HG03571 (cell line): ENCODE results near the gene KCNG4.

Experiments
- ATAC-seq: cut with Tn5 transposase; IDR thresholded peaks from one replicate; pipeline ENCODE4 v1.9.1; 2021; ENCODE audit not compliant: unreplicated experiment

KCNG4 gene, protein sequence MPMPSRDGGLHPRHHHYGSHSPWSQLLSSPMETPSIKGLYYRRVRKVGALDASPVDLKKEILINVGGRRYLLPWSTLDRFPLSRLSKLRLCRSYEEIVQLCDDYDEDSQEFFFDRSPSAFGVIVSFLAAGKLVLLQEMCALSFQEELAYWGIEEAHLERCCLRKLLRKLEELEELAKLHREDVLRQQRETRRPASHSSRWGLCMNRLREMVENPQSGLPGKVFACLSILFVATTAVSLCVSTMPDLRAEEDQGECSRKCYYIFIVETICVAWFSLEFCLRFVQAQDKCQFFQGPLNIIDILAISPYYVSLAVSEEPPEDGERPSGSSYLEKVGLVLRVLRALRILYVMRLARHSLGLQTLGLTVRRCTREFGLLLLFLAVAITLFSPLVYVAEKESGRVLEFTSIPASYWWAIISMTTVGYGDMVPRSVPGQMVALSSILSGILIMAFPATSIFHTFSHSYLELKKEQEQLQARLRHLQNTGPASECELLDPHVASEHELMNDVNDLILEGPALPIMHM

DNA sequence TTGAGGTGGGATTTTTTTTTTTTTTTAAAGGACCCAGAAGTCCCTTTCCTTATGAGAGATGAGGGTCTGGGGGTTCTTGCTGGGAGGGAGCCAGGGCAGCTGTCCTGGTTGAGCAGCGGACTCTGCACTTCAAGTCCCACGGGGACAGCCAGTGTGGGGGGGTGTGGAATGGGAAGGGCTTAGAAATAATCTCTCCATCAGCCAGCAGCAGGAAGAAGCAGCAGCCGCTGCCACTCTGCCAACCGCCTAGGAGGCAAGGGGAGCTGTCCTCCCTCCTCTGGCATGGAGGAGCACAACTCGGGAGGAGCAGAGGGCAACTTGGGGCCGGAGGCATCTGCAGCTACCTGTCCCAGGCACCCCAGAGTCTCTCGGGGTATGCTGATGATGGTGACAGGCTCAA, at the start of gene KCNG4:
TSS of gene KCNG4 (minus strand) at position 104 of the 400 bp plus-strand sequence. CDS start 2,527 bp downstream, outside the sequence.
- no peak for ATAC-seq

DNA sequence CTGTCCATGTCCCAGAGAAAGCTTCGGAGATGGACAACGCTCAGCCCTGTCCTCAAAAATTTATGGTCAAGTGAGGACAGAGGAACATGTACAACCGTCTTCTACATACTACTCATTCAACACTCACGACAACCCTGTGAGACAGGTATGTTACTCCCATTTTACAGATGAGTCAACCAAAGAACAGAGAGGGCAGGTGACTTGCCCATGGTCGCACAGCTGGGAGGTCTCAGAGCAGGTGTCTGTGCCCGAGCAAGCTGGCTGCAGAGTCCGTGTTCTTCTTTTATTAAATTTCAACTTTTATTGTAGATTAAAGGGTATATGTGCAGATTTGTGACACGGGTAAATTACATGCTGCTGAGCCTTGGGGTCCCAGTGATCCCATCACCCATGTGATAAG, 49.1 kb upstream of the KCNG4 start:
- ATAC-seq, result no peak

DNA sequence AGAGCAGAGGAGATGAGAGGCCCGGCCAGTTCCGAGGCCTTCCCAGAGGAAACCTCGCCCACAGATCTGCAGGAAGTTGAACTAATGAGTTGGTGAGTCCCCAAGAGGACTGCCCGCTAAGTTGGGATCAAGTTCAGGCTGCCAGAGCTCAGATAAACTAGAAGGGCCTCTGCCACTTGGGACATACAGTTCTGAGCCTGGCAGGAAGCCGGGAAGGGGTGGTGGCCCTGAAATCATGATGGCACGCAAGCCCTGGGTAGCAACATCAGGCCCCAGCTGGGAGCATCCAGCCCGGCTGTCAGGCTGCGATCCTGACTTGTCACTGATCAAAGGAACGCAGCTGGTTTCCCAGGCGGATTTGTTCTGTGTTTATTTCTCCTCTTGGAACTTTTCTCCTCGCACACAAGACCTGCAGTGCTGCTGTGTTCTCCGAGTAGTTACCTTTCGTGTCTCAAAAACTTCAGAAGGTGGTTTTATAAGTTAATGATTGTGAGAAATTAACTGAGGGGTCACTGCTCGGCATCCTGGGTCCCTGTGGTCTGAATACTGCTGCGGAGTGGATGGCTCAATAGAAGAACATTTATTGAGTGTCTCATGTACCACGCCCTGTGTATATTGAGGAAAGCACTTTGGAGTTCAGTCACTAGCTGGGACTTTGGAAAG, 46.9 kb upstream of the KCNG4 start:
- ATAC-seq, result no peak

DNA sequence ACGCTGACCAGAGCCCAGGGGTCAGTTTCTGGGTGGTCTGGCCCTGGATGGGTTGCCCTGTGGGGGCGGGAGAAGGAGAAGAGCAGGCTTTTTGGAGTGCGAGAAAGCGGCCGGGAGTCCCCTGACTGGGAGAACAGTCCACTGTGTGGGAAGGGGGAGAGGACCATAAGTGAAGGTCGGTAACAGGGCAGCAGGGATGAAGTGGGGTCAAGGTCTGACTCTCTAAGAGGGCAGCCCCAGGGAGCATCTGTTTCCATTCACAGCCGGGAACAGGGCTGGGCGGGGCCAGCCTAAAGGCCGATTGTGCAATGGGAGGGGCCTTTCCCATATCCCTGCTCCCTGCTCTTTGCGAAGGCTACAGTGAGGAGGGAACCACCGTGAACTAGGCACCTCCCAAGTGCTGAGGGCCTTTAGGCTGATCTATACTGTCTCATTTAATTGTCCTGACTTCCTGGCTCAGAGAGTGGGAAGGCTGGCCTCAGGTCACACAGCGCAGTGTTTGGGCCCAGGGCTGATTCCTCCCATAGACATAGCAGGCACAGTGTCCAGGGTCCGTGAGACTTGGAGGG, 44.4 kb upstream of the KCNG4 start:
- no peak for ATAC-seq

DNA sequence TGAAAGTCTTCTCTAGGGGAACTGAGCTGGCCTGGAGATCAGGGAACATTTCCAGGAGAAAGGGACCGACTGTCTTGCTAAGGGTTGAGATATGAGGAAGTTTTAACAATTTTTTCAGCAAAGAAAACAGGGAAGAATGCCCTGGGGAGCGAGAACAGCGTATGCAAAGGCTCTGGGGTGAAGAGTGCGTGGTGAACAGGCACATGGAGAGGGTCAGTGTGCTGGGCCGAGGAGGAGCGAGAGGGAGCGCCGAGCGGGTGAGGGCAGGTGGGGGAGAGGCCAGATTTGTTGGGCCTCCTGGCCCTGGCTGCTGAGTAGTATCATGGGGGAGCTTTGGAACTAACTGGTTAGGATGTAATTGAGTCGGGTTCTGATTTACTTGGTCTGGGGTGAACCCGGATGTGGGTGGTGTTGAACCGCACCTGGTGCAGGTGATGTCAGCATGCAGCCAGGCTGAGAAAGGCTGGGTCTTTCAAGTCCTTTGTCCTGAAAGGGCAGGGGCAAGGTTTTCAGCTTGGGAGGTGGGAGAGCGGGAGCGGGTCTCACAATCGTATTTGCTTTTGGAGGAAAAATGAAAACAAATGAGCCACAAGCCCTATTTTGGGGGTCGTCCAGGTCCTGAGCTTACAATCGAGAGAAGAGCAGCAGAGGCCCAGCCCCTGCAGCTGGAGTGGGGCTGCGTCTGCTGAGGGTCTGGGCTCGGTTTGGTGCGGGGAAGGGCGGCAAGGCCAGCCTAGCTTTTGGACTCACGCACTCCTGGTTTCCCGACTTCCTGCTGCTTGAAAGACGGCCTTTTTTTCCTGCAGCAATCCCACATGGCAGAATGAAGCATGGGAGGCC, 43.7 kb upstream of the KCNG4 start:
- ATAC-seq, result no peak

DNA sequence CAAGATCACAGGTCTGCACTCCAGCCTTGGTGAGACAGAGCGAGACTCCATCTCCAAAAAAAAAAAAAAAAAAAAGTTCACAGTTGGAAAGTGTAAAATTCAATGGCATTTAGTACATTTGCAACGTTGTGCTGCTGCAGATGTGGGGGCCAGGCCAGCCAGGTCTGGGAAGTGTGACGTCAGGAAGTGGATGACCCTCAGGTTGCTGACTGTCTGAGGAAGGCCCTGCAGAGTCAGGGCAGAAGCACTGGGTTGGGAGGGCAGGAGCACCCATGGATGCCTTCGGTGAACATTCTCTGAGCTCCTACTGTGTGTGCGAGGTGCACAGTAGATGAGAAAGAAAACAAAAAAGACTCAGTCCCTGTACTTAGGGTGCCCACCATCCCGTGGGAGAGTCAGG, 42.7 kb upstream of the KCNG4 start:
- no peak for ATAC-seq

DNA sequence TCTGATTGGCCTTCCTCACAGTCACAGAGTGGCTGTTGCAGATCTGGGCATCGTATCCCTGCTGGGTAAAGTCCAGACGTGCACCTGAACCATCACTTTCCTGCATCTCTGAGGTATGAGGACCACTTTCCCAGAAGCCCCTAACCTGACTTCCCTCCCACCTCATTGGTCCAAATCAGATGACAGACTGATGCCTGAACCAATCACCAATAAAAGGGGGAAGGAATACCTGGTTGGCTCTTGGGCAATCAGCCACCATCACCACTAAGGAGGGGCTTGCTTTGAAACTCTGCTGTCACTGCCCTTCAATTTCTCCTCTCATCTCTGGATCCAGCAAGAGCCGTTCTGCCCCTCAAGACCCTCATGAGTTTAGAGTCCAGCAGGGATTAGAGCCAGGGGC, 41.3 kb upstream of the KCNG4 start:
- ATAC-seq, result no peak

DNA sequence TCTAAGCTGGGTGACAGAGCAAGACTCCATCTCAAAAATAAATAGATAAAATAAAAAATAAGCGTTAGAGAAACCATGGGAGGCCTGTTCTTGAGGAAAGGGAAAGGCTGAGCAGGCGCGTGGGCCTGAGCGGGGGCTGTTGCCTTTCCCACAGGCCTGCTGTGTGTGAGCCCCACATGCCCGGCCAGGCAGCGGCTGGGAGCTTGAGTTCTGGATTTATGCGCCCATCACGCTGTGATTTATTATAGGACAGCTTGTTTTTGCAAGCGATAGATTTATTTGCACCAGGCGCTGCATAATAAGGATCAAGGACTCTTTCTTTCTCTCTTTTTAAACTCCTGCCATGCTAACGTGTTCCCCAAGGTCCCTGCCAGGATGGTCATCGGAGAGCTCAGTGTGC, 40.1 kb upstream of the KCNG4 start:
- no peak for ATAC-seq

DNA sequence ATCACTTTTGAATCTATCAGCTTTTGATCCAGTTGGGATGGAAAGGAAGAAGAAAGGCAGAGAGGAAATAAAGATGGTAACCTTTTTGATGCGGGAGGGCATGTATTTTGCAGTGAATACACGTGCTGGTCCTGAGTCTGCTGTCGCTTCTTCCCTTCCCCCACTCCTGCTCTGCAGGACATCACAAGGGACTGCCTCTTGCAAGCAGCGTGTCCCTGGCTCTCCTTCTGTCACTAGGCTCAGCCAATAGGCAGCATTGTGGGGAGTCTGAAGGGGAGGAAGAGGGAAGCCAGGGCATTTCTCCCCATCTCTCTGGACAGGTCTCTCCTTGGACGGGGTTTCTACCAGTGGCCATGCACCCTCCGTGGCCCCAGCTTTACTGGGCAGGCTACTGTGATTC, 39.2 kb upstream of the KCNG4 start:
- no peak for ATAC-seq

DNA sequence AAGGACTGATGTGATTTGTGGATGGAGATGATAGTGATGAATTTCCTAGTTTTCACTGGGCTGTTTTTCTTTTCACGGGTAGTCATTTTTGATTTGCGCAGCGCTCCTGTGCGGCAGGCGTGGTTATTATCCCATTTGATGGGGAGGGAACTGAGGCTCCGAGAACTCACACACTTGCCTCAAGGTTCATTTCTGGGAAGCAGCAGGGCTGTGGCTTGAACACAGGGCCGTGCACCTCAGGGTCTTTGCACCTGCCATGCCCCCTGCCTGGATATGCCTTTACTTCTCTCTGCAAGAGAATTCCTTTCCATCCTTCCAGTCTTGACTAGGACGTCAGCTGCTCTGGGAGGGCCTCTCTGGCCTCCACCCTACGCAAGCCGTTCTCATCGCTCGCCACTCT, 38.5 kb upstream of the KCNG4 start:
- no peak for ATAC-seq

DNA sequence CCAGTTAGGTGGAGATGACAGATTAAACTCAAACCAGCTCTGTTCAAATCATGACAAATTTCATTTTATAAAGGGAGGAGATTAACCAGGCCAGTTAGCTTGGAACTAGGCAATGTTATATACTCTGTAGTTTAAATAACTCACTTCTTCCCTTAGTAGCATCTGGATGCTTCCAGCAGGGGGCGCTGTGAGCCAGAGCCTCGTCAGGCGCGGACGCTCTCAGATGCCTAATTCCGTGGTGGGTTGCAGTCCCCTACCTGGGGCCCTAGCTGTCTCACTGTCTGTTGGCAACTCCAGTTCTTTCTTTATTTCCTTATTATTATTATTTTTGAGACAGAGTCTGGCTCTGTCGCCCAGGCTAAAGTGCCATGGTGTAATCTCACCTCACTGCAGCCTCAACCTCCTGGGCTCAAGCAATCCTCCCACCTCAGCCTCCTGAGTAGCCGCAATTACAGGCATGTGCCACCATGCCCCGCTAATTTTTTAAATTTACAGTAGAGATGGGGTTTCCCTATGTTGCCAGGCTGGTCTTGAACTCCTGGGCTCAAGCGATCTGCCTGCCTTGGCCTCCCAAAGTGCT, 37.5 kb upstream of the KCNG4 start:
- no peak for ATAC-seq

DNA sequence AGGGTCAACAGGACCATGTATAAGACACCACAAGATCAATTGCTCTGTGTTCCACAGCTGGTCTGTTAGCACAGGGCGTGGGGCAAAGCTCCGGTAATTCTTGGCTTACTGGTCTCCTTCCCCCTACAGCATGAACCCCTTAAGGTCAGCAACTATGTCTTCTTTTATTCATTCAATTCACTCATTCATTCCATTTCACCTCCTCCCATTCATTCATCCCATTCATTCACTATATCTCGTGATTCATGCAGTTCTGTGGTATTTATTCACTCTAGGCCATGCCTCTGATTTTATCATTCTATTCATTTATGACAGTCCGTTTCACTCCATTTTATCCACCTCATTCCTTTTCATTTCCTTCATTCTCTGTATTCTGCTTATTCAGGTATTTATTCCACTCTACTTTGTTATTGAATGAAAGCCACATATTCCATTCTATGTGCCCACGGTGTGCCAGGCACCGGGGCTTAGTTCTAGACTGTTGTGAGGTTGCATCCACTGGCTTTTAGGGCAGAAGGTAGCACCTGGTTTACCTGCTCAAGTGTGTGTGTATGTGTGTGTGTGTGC, 35.9 kb upstream of the KCNG4 start:
- ATAC-seq, result no peak

DNA sequence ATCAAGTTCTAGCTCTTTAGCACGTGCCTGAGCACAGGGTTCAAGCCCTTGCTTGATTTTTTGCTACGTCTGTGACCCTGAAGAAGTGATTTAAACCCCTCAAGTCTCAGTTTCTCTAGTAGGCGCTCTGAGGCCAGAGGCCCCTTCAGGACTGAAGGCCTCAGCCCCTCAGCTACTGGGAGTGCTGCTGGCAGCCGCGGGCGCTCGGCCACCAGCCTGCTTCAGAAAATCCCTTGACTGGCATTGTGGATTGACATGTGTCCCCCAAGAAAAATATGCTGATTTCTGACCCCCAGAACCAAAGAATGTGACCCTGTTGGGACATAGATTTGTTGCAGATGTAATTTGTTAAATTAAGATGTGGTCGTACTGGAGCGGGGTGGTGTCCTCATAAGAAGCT, 34.7 kb upstream of the KCNG4 start:
- no peak for ATAC-seq

DNA sequence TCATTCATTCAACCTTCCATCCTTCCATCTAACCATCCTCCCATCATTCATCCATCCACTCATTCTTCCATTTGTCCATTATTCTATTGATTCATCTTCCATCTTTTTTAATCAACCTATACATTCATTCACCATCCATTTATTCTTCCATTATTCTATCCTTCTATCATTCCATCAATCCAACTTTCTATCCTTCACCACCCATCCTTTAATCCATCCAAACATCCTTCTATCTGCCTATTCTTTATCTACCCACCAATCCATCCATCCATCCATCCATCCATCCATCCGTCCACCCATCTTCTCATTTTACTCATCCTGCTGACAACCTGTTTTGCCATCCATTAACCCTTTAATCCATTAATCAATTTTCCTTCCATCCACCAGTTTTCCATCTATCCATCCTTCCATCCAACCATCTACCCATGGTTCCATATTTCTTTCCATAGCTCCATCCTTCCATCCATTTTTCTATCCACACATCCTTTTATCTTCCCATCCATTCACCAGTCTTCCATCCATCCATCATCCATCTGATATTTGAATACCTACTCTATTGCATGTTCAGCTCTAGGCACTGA, 33.0 kb upstream of the KCNG4 start:
- ATAC-seq, result no peak

DNA sequence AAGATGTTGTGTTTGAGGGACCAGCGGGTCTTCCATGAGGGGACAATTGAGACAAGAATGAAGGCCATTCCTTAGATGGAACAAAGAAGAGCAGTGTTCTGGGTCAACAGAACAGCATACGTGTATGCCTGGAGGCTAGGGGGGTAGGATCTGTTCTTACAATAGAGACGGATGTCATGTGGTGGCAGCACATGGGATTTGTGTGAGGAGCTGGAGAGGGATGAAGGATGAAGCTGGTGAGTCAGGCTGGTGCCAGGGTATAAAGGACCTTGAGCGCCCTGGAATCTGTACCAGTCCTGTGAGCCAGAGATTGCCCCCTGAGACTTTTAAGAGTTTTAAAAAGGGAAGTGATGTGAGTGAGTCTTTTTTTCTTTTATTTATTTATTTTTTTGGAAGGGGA, 32.1 kb upstream of the KCNG4 start:
- no peak for ATAC-seq

DNA sequence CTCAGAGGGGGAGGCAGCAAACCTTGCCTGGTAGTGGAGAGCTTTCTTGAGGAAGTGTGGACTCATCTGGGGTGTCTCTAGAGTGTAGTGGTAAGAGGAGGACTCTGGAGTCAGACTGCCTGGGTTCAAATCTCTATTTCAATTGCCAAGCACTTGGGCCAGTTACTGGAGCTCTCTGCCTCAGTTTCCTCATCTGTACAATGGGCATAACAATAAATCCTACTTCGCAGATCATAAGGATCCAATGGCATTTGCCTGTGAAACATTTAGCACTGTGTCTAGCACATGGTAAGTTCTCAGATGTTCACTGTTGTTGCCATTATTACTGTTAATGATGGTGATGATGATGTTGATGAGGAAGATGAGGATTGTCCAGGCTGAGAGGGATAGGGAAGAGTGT, 31.2 kb upstream of the KCNG4 start:
- ATAC-seq, result no peak

DNA sequence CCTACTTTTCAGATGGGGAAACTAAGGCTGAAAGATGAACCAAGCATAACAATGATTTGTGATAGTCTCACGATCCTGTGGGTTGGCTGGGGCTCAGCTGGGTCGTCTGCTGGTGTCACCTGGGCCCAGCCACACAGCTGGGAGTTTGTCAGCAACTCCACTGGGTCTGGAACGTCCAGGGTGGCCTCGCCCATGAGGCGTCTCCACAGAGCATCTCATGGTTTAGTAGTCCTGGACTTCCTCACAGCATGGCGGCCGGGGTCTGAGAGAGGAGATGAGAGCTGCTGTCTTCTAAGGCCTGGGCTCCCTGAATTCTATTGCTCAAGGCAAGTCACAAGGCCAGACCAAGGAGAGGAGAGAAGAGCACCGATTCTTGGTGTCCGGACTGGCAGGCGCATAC, 30.7 kb upstream of the KCNG4 start:
- no peak for ATAC-seq

DNA sequence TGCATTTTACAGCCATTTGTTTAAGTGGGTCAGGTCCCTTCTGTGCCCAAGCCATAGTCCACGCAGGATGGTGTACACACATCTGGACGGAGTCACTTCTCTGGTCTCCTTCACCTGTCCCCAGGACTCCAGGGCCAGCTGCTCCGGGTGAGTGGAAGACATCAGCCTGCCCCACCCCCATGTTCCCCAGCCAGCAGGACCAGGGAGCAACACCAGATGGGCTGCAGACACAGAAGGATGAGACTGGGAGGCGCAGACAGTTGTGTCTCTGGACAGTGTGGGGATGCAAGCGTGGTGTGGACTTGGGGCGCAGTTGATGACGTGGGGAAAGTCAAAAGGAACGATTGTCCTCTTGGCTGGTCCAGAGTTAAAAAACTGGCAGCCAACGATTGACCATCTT, 30.3 kb upstream of the KCNG4 start:
- ATAC-seq, result no peak

DNA sequence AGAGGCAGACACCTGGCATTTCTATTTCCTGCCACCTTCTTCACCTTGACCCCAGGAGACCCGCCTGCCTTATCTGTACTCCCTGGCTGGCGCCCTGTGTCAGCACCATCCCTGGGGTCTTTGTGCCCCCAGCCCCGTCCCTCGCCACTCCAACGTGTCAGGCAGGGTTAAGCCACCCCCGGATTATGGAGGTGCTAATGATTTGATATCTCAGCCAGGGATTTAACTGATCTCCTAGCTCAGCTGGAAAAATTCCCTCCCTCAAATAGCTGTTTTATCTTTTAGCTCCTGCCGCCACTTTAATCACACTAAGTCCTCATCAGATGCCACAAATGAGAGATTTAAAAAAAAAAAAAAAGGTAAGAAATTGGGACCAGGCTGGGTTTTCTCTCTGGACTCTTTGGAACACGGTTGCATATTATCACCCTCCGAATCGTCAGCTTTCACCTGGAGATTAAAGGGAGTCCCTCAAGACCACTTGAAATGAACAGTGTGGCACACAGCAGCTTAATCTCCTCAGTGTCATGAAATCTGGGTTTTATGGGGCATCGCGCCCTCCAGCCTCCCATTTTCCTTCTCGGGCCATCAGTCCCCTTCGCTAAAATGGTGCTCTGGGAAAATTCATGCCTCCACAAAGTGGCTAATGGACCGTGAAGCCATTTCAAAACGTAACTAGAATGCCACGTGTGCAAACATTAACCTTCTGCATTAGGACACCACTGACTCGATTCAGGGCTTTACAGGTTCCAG, 28.7 kb upstream of the KCNG4 start:
- no peak for ATAC-seq
